Neural crest cell (in vitro differentiated cells): Measurements from ENCODE around the gene MUC5B. TPM values are rescaled to one million over a fixed set of nuclear protein-coding genes. Genes with fewer than 3 reads are reported as not detected.

Source experiments
- DNase-seq: peaks from one replicate; pipeline ENCODE4 v3.0.0; 2021; ENCODE audit warnings: low read depth, mixed read lengths, low spot score
- H3K27ac Mint-ChIP-seq: one replicate; pipeline ENCODE4 v1.8.0; 2021; ENCODE audit warnings: mild to moderate bottlenecking, mixed read lengths; ENCODE audit not compliant: unreplicated experiment
- H3K27me3 Mint-ChIP-seq: 2 replicates; pipeline ENCODE4 v1.8.0; 2021; ENCODE audit warnings: low read depth, mild to moderate bottlenecking, mixed read lengths
- H3K36me3 Mint-ChIP-seq: 2 replicates; pipeline ENCODE4 v1.8.0; 2021; ENCODE audit warnings: low read depth, mild to moderate bottlenecking, mixed read lengths
- H3K4me1 Mint-ChIP-seq: 2 replicates; pipeline ENCODE4 v1.8.0; 2021; ENCODE audit warnings: mixed read lengths
- H3K4me3 Mint-ChIP-seq: one replicate; pipeline ENCODE4 v1.8.0; 2021; ENCODE audit warnings: mild to moderate bottlenecking, mixed read lengths
- H3K9me3 Mint-ChIP-seq: 2 replicates; pipeline ENCODE4 v1.8.0; 2021; ENCODE audit warnings: mixed read lengths
- total RNA-seq: library from RNA; stranded (reverse); gene quantifications from 2 replicates; pipeline ENCODE4 v1.2.1, GENCODE V29; 2021
- TF ChIP-seq, protein P1 (sequence below): fragments of 200-600 bp; sonication (generic); conservative IDR thresholded peaks from 2 replicates; pipeline ENCODE4 v1.5.0; 2021; ENCODE audit warnings: antibody characterized with exemption, mild to moderate bottlenecking

The MUC5B gene
- total RNA-seq, 1 donor from 2014 or later, result 0.42 TPM

DNA sequence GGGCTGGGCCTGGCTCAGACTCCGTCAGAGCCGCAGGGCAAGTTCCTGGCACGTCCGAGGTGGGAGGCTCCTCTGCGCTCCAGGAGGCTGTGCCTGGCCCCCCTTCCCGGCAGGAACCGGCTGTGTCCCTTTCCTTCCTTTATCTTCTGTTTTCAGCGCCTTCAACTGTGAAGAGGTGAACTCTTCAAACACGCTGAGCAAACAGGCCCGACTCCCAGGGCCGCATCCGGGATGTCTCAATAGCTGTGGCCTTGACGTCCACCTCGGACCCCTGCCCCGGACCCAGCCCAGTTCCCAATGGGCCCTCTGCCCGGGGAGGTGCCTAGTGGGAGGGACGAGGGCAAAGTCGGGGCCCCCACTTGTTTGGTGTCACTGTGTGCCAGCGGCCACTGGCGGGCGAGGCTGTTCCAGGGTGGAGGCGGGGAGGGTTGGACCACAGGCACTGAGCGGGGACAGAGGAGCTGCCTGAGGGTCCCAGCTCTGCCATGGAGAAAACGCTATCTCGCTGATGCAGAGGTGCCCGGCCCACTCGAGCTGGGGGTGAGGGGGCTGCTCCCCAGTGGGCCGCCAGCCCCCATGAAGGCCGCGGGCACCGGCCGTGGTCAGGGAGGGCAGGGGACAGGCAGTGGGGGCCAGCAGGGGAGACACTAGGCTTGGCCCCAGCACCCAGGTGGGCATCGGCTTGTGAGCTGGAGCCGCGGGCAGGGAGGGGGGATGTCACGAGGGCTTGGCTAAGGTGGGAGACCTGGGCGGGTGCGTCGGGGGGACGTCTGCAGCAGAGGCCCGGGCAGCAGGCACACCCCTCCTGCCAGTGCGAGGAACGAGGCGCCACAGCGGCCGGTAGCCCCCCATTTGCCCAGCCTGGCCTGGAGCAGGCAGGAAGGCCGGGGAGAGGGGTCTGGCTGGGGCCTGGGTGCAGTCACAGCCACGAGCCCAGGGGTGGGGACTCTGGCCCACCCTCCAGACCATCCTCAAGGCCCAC, 2.7 kb upstream of the MUC5B start:
- H3K4me1 Mint-ChIP-seq, result no peaks in the 10 kb centered on the region
- TF ChIP-seq, protein P1, sequence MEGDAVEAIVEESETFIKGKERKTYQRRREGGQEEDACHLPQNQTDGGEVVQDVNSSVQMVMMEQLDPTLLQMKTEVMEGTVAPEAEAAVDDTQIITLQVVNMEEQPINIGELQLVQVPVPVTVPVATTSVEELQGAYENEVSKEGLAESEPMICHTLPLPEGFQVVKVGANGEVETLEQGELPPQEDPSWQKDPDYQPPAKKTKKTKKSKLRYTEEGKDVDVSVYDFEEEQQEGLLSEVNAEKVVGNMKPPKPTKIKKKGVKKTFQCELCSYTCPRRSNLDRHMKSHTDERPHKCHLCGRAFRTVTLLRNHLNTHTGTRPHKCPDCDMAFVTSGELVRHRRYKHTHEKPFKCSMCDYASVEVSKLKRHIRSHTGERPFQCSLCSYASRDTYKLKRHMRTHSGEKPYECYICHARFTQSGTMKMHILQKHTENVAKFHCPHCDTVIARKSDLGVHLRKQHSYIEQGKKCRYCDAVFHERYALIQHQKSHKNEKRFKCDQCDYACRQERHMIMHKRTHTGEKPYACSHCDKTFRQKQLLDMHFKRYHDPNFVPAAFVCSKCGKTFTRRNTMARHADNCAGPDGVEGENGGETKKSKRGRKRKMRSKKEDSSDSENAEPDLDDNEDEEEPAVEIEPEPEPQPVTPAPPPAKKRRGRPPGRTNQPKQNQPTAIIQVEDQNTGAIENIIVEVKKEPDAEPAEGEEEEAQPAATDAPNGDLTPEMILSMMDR, result no peak
- H3K27me3 Mint-ChIP-seq, result peaks cover 18% of the 10 kb centered on the region
- H3K4me3 Mint-ChIP-seq, result no peak overlapping the region
- no peak overlapping the region for H3K27ac Mint-ChIP-seq
- H3K9me3 Mint-ChIP-seq, result no peaks in the 10 kb centered on the region
- no peak for DNase-seq
- H3K36me3 Mint-ChIP-seq, result no peaks in the 10 kb centered on the region

DNA sequence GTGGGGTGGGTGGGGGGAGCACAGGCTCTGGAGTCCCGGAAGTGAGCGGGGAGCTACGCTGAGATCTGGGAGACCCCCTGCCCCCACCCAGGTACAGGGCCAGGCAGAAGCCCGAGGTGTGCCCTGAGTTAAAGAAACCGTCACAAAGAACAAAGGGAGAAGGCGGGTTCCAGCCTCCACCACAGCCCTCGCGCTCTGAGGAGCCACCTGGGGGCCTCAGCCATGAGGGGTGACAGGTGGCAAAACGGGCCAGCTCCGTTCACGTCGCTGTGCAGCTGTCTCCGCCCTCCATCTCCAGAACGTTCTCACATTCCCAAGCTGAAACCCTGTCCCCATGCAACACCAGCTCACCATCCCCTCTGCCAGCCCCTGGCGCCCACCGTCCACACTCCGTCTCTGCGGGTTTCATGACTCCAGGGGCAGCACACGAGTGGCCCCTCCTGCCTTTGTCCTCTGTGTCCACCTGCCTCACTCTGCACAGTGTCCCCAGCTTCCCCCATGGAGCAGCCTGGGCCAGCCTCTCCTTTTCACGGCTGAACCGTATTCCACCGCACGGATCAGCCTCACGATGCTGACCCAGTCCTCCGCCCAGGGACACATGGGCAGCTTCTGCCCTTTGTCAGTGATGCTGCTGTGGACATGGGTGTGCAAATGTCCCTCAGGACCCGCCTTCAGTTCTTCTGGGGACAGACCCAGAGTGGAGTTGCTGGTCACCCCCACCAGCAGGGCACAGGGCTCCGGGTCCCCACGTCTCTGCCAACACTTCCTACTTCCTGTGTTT, 1.7 kb upstream of the MUC5B start:
- no peak overlapping the region for H3K4me3 Mint-ChIP-seq
- H3K27ac Mint-ChIP-seq, result no peak overlapping the region
- TF ChIP-seq, protein P1, result no peak
- no peaks in the 10 kb centered on the region for H3K4me1 Mint-ChIP-seq
- DNase-seq, result no peak
- no peaks in the 10 kb centered on the region for H3K36me3 Mint-ChIP-seq
- H3K9me3 Mint-ChIP-seq, result no peaks in the 10 kb centered on the region
- H3K27me3 Mint-ChIP-seq, result peaks cover 15% of the 10 kb centered on the region

DNA sequence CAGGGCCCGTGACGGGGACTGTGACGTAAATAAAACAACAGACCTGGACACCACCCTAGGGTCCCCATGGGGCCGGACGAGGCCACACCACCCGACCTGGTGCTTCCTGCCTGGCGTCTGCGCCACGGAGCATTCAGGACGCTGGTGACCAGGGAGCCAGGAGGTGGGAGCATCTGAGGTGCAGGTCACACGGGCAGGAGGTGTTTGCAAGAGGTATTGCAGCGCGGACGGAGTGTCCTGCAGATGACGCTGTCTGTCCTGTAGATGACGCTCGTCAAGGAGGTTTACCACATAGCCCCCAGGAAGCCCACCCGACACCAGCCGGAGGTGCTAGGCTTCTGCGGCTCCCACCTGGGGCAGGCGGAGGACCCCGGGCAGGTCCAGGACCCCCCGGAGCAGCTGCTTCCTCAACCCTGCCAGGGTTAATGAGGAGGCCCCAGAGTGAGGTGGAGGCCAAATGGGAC, 986 bp upstream of the MUC5B start:
- H3K9me3 Mint-ChIP-seq, result no peaks in the 10 kb centered on the region
- DNase-seq, result no peak
- H3K27me3 Mint-ChIP-seq, result peaks cover 7% of the 10 kb centered on the region
- no peak overlapping the region for H3K27ac Mint-ChIP-seq
- H3K36me3 Mint-ChIP-seq, result no peaks in the 10 kb centered on the region
- TF ChIP-seq, protein P1, result no peak
- no peaks in the 10 kb centered on the region for H3K4me1 Mint-ChIP-seq
- H3K4me3 Mint-ChIP-seq, result no peak overlapping the region

DNA sequence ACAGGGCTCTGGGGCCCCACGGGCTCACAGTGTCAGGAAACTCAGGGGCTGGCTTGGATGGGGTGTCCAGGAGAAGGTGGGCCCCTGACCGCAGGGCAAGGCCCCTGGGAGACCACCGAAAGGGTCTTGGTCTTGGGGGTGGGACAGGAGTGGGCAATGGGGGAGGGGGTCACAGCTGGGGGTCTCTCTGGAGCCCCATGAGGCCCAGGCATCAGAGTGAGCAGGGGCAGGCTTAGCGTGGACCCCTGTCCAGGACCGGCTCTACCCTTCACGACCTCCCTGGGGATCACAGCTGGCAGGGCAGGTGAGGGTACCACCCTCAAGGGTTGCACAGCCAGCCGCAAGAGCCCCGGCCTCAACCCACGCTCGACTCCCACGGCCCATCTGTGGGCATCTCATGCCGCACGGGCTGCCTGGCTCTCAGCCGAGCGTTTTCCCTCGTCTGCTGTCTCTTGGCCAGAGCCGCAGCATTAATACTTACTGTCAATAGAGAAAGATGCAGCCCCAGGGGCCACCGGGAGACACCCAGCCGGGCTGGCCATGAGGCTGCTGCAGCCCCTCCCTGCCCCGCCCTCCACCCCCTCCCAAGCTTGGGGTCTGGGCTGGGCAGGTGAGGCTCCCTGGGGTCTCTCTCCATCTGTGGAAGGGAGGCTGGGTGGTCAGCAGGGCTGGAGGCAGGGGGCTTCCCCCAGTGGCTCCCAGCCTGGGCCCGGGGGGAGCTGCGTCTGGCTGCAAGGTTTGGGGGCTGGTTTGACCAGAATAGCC, 662 bp downstream of the MUC5B start:
- Mint-ChIP-seq H3K9me3 (no peaks in the 10 kb centered on the region), H3K4me1 (no peaks in the 10 kb centered on the region), H3K27me3 (peaks cover 2% of the 10 kb centered on the region), H3K4me3 (no peak overlapping the region), H3K27ac (no peak overlapping the region), H3K36me3 (no peaks in the 10 kb centered on the region)
- no peak for DNase-seq
- TF ChIP-seq, protein P1, result no peak

DNA sequence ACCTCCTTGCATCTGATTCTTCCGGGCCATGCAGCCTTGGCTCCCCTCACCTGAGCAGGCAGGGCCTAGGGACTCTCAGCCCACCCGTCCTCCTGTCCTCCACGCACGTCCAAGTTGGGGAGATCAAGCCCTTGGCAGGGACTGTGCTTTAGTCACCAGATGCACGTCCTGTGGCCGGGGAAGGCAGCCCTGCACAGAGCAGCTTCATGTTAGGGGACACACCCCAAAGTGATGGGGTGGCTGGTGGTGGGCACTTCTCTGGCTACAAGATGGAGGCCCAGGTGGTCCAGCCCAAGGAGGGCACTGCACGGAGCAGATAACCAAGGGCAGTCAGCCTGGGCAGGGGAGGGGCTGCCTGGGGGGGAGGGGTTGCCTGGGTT, 1.2 kb downstream of the MUC5B start:
- Mint-ChIP-seq H3K4me1 (no peaks in the 10 kb centered on the region), H3K27ac (no peak overlapping the region), H3K4me3 (no peak overlapping the region), H3K36me3 (no peaks in the 10 kb centered on the region), H3K27me3 (peaks cover 2% of the 10 kb centered on the region), H3K9me3 (no peaks in the 10 kb centered on the region)
- TF ChIP-seq, protein P1, result no peak
- no peak for DNase-seq
